IPS-18a (cell line): ENCODE results near the gene KREMEN1.
A peak's percentile ranks its signal among the peaks of the same experiment; 100 is the strongest.

Source experiments
- H3K27ac ChIP-seq: one replicate; pipeline ENCODE4 v1.5.1; 2013; ENCODE audit warnings: low read length
- H3K27me3 ChIP-seq: one replicate; pipeline ENCODE4 v1.6.1; 2013; ENCODE audit warnings: mild to moderate bottlenecking, low read length; ENCODE audit not compliant: control insufficient read depth, insufficient read depth
- H3K36me3 ChIP-seq: one replicate; pipeline ENCODE4 v1.6.1; 2013; ENCODE audit warnings: low read depth, low read length; ENCODE audit not compliant: control insufficient read depth
- H3K4me1 ChIP-seq: one replicate; pipeline ENCODE4 v1.6.1; 2013; ENCODE audit warnings: low read depth, low read length; ENCODE audit not compliant: control insufficient read depth
- H3K4me3 ChIP-seq: one replicate; pipeline ENCODE4 v1.5.1; 2013; ENCODE audit warnings: low read length
- H3K9ac ChIP-seq: one replicate; pipeline ENCODE4 v1.6.1; 2013; ENCODE audit warnings: mild to moderate bottlenecking, low read length, moderate library complexity
- H3K9me3 ChIP-seq: one replicate; pipeline ENCODE4 v1.6.1; 2013; ENCODE audit warnings: low read depth, low read length; ENCODE audit not compliant: control insufficient read depth

The KREMEN1 gene

GRCh38 chr22:29204455-29205183, 131.8 kb downstream of the KREMEN1 start:
- Histone ChIP-seq H3K36me3 (no peaks in the 10 kb centered on the region), H3K27me3 (peaks cover 16% of the 10 kb centered on the region), H3K9me3 (no peaks in the 10 kb centered on the region), H3K9ac (no peak overlapping the region), H3K4me1 (peaks cover 13% of the 10 kb centered on the region), H3K27ac (no peak overlapping the region), H3K4me3 (no peak overlapping the region)

GRCh38 chr22:29205252-29205593, 132.4 kb downstream of the KREMEN1 start:
- H3K9ac ChIP-seq, result no peak overlapping the region
- H3K9me3 ChIP-seq, result no peaks in the 10 kb centered on the region
- peak overlapping the region; percentile 14 for H3K4me3 ChIP-seq
- peaks cover 13% of the 10 kb centered on the region for H3K4me1 ChIP-seq
- no peak overlapping the region for H3K27ac ChIP-seq
- H3K36me3 ChIP-seq, result no peaks in the 10 kb centered on the region
- peaks cover 16% of the 10 kb centered on the region for H3K27me3 ChIP-seq

- Histone ChIP-seq H3K27me3 (peaks cover 16% of the 10 kb centered on the region), H3K9me3 (no peaks in the 10 kb centered on the region), H3K4me1 (peaks cover 13% of the 10 kb centered on the region), H3K9ac (peak within 1 kb of the TSS; percentile 22), H3K36me3 (no peaks in the 10 kb centered on the region), H3K4me3 (peak within 1 kb of the TSS; percentile 61), H3K27ac (no peak within 1 kb of the TSS)
These were observed 132.9 kb downstream of the KREMEN1 start, which contains the start of gene EMID1 for GRCh38 chr22:29205594-29206371. Gene EMID1, plus strand, starts transcription at chr22:29205896. Its CDS starts 143 bp downstream, at chr22:29206039.

- H3K9me3 ChIP-seq, result no peaks in the 10 kb centered on the region
- H3K4me3 ChIP-seq, result peak overlapping the region; percentile 61
- peak overlapping the region; percentile 22 for H3K9ac ChIP-seq
These were observed 133.8 kb downstream of the KREMEN1 start for GRCh38 chr22:29206372-29207242.

GRCh38 chr22:29207243-29207550, 134.4 kb downstream of the KREMEN1 start:
- Histone ChIP-seq H3K4me1 (peaks cover 13% of the 10 kb centered on the region), H3K4me3 (no peak overlapping the region)

More at GRCh38 chr22:29206372-29207242, 133.8 kb downstream of the KREMEN1 start:
- Histone ChIP-seq H3K27me3 (peaks cover 16% of the 10 kb centered on the region), H3K36me3 (no peaks in the 10 kb centered on the region), H3K27ac (no peak overlapping the region), H3K4me1 (peaks cover 13% of the 10 kb centered on the region)

GRCh38 chr22:29207562-29208501, 135.0 kb downstream of the KREMEN1 start:
- peaks cover 9% of the 10 kb centered on the region for H3K4me1 ChIP-seq

More at GRCh38 chr22:29207243-29207550, 134.4 kb downstream of the KREMEN1 start:
- Histone ChIP-seq H3K9me3 (no peaks in the 10 kb centered on the region), H3K27ac (no peak overlapping the region), H3K36me3 (no peaks in the 10 kb centered on the region), H3K27me3 (peaks cover 16% of the 10 kb centered on the region), H3K9ac (no peak overlapping the region)

GRCh38 chr22:29208502-29208862, 135.6 kb downstream of the KREMEN1 start:
- H3K27me3 ChIP-seq, result peaks cover 16% of the 10 kb centered on the region
- H3K9me3 ChIP-seq, result no peaks in the 10 kb centered on the region
- no peaks in the 10 kb centered on the region for H3K36me3 ChIP-seq
- H3K4me3 ChIP-seq, result no peak overlapping the region
- peaks cover 7% of the 10 kb centered on the region for H3K4me1 ChIP-seq
- H3K9ac ChIP-seq, result no peak overlapping the region
- H3K27ac ChIP-seq, result no peak overlapping the region

More at GRCh38 chr22:29207562-29208501, 135.0 kb downstream of the KREMEN1 start:
- no peak overlapping the region for H3K9ac ChIP-seq
- peaks cover 16% of the 10 kb centered on the region for H3K27me3 ChIP-seq
- H3K27ac ChIP-seq, result no peak overlapping the region
- no peak overlapping the region for H3K4me3 ChIP-seq
- H3K9me3 ChIP-seq, result no peaks in the 10 kb centered on the region
- no peaks in the 10 kb centered on the region for H3K36me3 ChIP-seq

GRCh38 chr22:29208879-29209623, 136.2 kb downstream of the KREMEN1 start:
- Histone ChIP-seq H3K9ac (no peak overlapping the region), H3K27ac (no peak overlapping the region), H3K36me3 (no peaks in the 10 kb centered on the region), H3K27me3 (peaks cover 15% of the 10 kb centered on the region), H3K9me3 (no peaks in the 10 kb centered on the region), H3K4me3 (no peak overlapping the region), H3K4me1 (peaks cover 7% of the 10 kb centered on the region)

- no peak overlapping the region for H3K4me3 ChIP-seq
- H3K4me1 ChIP-seq, result peaks cover 7% of the 10 kb centered on the region
- no peak overlapping the region for H3K27ac ChIP-seq
- H3K9ac ChIP-seq, result no peak overlapping the region
- H3K9me3 ChIP-seq, result no peaks in the 10 kb centered on the region
- H3K36me3 ChIP-seq, result no peaks in the 10 kb centered on the region
- H3K27me3 ChIP-seq, result peaks cover 11% of the 10 kb centered on the region
These were observed 136.7 kb downstream of the KREMEN1 start for GRCh38 chr22:29209624-29209929.

- Histone ChIP-seq H3K9me3 (no peaks in the 10 kb centered on the region), H3K27me3 (peaks cover 4% of the 10 kb centered on the region), H3K36me3 (no peaks in the 10 kb centered on the region), H3K9ac (no peak overlapping the region), H3K4me3 (no peak overlapping the region), H3K27ac (no peak overlapping the region), H3K4me1 (peaks cover 16% of the 10 kb centered on the region)
These were observed 138.2 kb downstream of the KREMEN1 start for GRCh38 chr22:29211066-29211465.
